ENCODE measurements around the gene NTRK1. TPM values are rescaled to one million over a fixed set of nuclear protein-coding genes. Genes with fewer than 3 reads are reported as not detected.

The NTRK1 gene
- total RNA-seq, 1 donor from 2014 or later = 0.23 TPM

GRCh38 chr1:156864796-156865195 is 4.1 kb downstream of the NTRK1 start:
- DNase-seq (ENCODE audit: low spot score) = no peak
- H3K27ac Mint-ChIP-seq (ENCODE audit: unreplicated experiment) = peak overlapping the region; percentile 38
- H3K27me3 Mint-ChIP-seq (ENCODE audit: unreplicated experiment) = peaks cover 29% of the 10 kb centered on the region
- TF ChIP-seq, protein P1, sequence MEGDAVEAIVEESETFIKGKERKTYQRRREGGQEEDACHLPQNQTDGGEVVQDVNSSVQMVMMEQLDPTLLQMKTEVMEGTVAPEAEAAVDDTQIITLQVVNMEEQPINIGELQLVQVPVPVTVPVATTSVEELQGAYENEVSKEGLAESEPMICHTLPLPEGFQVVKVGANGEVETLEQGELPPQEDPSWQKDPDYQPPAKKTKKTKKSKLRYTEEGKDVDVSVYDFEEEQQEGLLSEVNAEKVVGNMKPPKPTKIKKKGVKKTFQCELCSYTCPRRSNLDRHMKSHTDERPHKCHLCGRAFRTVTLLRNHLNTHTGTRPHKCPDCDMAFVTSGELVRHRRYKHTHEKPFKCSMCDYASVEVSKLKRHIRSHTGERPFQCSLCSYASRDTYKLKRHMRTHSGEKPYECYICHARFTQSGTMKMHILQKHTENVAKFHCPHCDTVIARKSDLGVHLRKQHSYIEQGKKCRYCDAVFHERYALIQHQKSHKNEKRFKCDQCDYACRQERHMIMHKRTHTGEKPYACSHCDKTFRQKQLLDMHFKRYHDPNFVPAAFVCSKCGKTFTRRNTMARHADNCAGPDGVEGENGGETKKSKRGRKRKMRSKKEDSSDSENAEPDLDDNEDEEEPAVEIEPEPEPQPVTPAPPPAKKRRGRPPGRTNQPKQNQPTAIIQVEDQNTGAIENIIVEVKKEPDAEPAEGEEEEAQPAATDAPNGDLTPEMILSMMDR (IDR thresholded peaks at IDR 0.05; ENCODE audit: unreplicated experiment) = no peak
- H3K4me1 Mint-ChIP-seq (ENCODE audit: unreplicated experiment) = peaks cover 24% of the 10 kb centered on the region
- peaks cover 10% of the 10 kb centered on the region for H3K36me3 Mint-ChIP-seq (ENCODE audit: low read depth, unreplicated experiment)
- H3K9me3 Mint-ChIP-seq (ENCODE audit: unreplicated experiment) = no peaks in the 10 kb centered on the region
- H3K4me3 Mint-ChIP-seq (ENCODE audit: unreplicated experiment) = no peak overlapping the region

DNA sequence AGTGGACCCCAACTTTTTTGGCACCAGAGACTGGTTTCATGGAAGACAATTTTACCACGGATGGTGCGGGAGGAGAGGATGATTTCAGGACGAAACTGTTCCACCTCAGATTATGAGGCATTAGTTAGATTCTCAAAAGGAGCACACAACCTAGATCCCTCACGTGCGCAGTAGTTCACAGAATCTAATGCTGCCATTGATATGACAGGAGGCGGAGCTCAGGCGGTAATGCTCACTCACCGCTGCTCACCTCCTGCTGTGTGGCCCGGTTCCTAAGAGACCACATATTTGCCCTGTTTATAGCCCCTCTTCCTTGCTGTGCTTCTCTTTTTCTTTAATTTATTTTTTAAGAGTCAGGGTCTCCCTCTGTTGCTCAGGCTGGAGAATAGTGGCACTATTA is 4.6 kb downstream of the NTRK1 start:
- H3K27ac Mint-ChIP-seq (ENCODE audit: unreplicated experiment) = peak overlapping the region; percentile 38
- peaks cover 23% of the 10 kb centered on the region for H3K4me1 Mint-ChIP-seq (ENCODE audit: unreplicated experiment)
- DNase-seq (ENCODE audit: low spot score) = no peak
- no peak overlapping the region for H3K4me3 Mint-ChIP-seq (ENCODE audit: unreplicated experiment)
- H3K36me3 Mint-ChIP-seq (ENCODE audit: low read depth, unreplicated experiment) = peaks cover 10% of the 10 kb centered on the region
- H3K27me3 Mint-ChIP-seq (ENCODE audit: unreplicated experiment) = peaks cover 27% of the 10 kb centered on the region
- no peaks in the 10 kb centered on the region for H3K9me3 Mint-ChIP-seq (ENCODE audit: unreplicated experiment)
- TF ChIP-seq, protein P1 (IDR thresholded peaks at IDR 0.05; ENCODE audit: unreplicated experiment) = no peak

DNA sequence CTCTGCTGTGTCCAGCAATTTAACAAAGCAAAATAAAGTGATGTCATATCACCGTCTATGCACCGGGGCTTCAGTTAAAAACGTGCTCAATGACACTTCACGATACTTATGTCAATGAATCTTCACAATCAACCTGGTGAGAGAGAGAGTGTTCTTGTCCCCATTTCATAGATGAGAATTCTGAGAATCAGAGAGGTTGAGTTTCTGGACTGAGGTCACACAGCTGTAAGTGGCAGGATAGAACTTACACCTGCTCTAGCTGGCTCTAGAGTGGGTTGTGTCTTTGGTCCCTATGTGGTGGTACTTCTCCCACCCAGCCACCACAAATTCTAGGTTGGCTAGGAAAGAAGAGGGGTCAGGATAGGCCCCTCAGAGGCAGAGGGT is 5.2 kb downstream of the NTRK1 start:
- no peak overlapping the region for H3K27ac Mint-ChIP-seq (ENCODE audit: unreplicated experiment)
- H3K36me3 Mint-ChIP-seq (ENCODE audit: low read depth, unreplicated experiment) = peaks cover 10% of the 10 kb centered on the region
- H3K4me3 Mint-ChIP-seq (ENCODE audit: unreplicated experiment) = no peak overlapping the region
- peaks cover 27% of the 10 kb centered on the region for H3K27me3 Mint-ChIP-seq (ENCODE audit: unreplicated experiment)
- no peak for DNase-seq (ENCODE audit: low spot score)
- H3K9me3 Mint-ChIP-seq (ENCODE audit: unreplicated experiment) = no peaks in the 10 kb centered on the region
- TF ChIP-seq, protein P1 (IDR thresholded peaks at IDR 0.05; ENCODE audit: unreplicated experiment) = no peak
- H3K4me1 Mint-ChIP-seq (ENCODE audit: unreplicated experiment) = peaks cover 21% of the 10 kb centered on the region

DNA sequence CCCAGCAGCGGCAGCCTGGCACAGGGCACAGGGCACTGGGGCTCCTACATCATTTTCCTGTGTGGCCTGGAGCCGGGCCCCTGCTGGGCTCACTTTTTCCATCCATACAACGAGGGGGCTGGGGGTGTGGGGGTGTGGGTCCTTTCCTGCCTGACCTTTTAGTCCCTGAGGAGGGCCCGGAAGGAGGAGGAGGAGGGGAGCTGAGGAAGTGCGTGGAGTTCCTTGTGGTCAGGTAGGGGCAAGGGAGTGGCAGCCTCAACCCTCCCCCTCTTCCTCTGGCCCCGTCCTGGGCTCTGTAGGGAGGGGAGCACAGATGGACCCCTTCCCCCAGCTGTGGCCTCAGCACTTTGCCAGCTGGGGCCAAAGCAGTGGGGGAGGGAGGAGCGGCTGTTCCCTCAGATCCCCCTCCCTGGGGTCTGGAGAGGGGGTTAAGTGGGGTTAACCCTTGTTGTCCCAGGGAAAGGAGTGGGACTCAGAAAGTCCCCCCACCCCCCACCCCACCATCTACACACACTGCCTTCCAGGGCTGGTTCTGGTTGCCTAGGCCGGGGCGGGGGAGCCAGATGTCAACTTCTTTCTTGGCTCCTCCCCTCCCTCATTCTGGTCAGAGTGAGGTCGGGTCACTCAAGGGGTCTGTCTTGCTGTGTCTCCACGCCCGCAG is 5.7 kb downstream of the NTRK1 start:
- H3K36me3 Mint-ChIP-seq (ENCODE audit: low read depth, unreplicated experiment) = peaks cover 10% of the 10 kb centered on the region
- H3K9me3 Mint-ChIP-seq (ENCODE audit: unreplicated experiment) = no peaks in the 10 kb centered on the region
- no peak for DNase-seq (ENCODE audit: low spot score)
- peaks cover 27% of the 10 kb centered on the region for H3K27me3 Mint-ChIP-seq (ENCODE audit: unreplicated experiment)
- H3K4me1 Mint-ChIP-seq (ENCODE audit: unreplicated experiment) = peaks cover 21% of the 10 kb centered on the region
- no peak overlapping the region for H3K27ac Mint-ChIP-seq (ENCODE audit: unreplicated experiment)
- TF ChIP-seq, protein P1 (IDR thresholded peaks at IDR 0.05; ENCODE audit: unreplicated experiment) = no peak
- H3K4me3 Mint-ChIP-seq (ENCODE audit: unreplicated experiment) = no peak overlapping the region

DNA sequence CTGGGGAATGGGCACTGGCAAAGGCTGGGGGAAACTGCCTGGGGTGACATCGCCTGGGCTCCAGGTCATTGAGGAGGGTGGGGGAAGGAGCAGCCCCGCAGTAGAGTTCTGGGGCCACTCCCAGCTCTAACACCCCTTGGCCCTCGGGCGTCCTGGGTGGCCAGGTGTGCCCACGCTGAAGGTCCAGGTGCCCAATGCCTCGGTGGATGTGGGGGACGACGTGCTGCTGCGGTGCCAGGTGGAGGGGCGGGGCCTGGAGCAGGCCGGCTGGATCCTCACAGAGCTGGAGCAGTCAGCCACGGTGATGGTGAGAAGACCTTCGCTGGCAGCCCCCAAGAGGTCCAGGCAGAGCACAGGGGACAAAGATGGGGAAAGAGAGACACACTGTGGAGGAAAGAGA is 7.7 kb downstream of the NTRK1 start:
- DNase-seq (ENCODE audit: low spot score) = no peak
- H3K4me1 Mint-ChIP-seq (ENCODE audit: unreplicated experiment) = peaks cover 13% of the 10 kb centered on the region
- H3K27ac Mint-ChIP-seq (ENCODE audit: unreplicated experiment) = no peak overlapping the region
- H3K9me3 Mint-ChIP-seq (ENCODE audit: unreplicated experiment) = no peaks in the 10 kb centered on the region
- peaks cover 18% of the 10 kb centered on the region for H3K27me3 Mint-ChIP-seq (ENCODE audit: unreplicated experiment)
- H3K4me3 Mint-ChIP-seq (ENCODE audit: unreplicated experiment) = no peak overlapping the region
- TF ChIP-seq, protein P1 (IDR thresholded peaks at IDR 0.05; ENCODE audit: unreplicated experiment) = no peak
- peaks cover 6% of the 10 kb centered on the region for H3K36me3 Mint-ChIP-seq (ENCODE audit: low read depth, unreplicated experiment)

All from endothelial cell (in vitro differentiated cells).